Measurements from ENCODE around the gene SPTY2D1. TPM values are rescaled to one million over a fixed set of nuclear protein-coding genes. Genes with fewer than 3 reads are reported as not detected.

SPTY2D1 gene
- total and polyA plus RNA-seq, 4 donors, result 3.0 to 11.8 (median 7.3) TPM

GRCh38 chr11:18657673-18658072, 23.5 kb upstream of the SPTY2D1 start:
- Histone ChIP-seq H3K27me3 (ENCODE audit: control insufficient read depth in 4 of 4, insufficient read depth in 4 of 4, low read length in 3 of 4) (no peaks in the 10 kb centered on the region), H3K9ac (ENCODE audit: low read depth in 1 of 2, low read length in 2 of 2) (no peak overlapping the region), H3K27ac (ENCODE audit: low read depth in 1 of 2, low read length in 2 of 2) (no peak overlapping the region), H3K36me3 (ENCODE audit: control insufficient read depth in 4 of 4, insufficient read depth in 3 of 4, low read depth in 1 of 4, low read length in 3 of 4) (no peaks in the 10 kb centered on the region), H3K4me3 (ENCODE audit: low read depth in 1 of 3, low read length in 3 of 3) (no peak overlapping the region), H3K4me1 (ENCODE audit: control insufficient read depth in 4 of 4, insufficient read depth in 4 of 4, low read length in 3 of 4) (no peaks in the 10 kb centered on the region), H3K9me3 (ENCODE audit: control insufficient read depth in 4 of 4, low read length in 3 of 4) (no peaks in the 10 kb centered on the region)
- no peak for DNase-seq (ENCODE audit: low spot score)
- 84% methylated on average over 5 of the region's 5 CpGs for WGBS
- TF ChIP-seq HNF4G (IDR thresholded peaks at IDR 0.05) (no peak), ATF3 (IDR thresholded peaks at IDR 0.05) (no peak)

- Histone ChIP-seq H3K27me3 (ENCODE audit: control insufficient read depth in 4 of 4, insufficient read depth in 4 of 4, low read length in 3 of 4) (no peaks in the 10 kb centered on the region), H3K36me3 (ENCODE audit: control insufficient read depth in 4 of 4, insufficient read depth in 3 of 4, low read depth in 1 of 4, low read length in 3 of 4) (no peaks in the 10 kb centered on the region), H3K4me1 (ENCODE audit: control insufficient read depth in 4 of 4, insufficient read depth in 4 of 4, low read length in 3 of 4) (no peaks in the 10 kb centered on the region), H3K9me3 (ENCODE audit: control insufficient read depth in 4 of 4, low read length in 3 of 4) (no peaks in the 10 kb centered on the region), H3K27ac (ENCODE audit: low read depth in 1 of 2, low read length in 2 of 2) (no peak overlapping the region), H3K9ac (ENCODE audit: low read depth in 1 of 2, low read length in 2 of 2) (no peak overlapping the region), H3K4me3 (ENCODE audit: low read depth in 1 of 3, low read length in 3 of 3) (no peak overlapping the region)
- TF ChIP-seq, protein P1, sequence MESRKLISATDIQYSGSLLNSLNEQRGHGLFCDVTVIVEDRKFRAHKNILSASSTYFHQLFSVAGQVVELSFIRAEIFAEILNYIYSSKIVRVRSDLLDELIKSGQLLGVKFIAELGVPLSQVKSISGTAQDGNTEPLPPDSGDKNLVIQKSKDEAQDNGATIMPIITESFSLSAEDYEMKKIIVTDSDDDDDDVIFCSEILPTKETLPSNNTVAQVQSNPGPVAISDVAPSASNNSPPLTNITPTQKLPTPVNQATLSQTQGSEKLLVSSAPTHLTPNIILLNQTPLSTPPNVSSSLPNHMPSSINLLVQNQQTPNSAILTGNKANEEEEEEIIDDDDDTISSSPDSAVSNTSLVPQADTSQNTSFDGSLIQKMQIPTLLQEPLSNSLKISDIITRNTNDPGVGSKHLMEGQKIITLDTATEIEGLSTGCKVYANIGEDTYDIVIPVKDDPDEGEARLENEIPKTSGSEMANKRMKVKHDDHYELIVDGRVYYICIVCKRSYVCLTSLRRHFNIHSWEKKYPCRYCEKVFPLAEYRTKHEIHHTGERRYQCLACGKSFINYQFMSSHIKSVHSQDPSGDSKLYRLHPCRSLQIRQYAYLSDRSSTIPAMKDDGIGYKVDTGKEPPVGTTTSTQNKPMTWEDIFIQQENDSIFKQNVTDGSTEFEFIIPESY (IDR thresholded peaks at IDR 0.05), result no peak
- no peak for TF ChIP-seq YY1 (IDR thresholded peaks at IDR 0.05)
- TF ChIP-seq CTCF (IDR thresholded peaks at IDR 0.05; ENCODE audit: low read depth, low read length, missing input control), result peak; percentile 59
- no peak for TF ChIP-seq JUND (IDR thresholded peaks at IDR 0.05)
- no peak for TF ChIP-seq NR2F2 (IDR thresholded peaks at IDR 0.05)
- no peak for TF ChIP-seq HNF4A (conservative IDR thresholded peaks at IDR 0.05)
- no peak for TF ChIP-seq EGR1 (IDR thresholded peaks at IDR 0.05; ENCODE audit: low read depth in 2 of 2)
- peak; percentile 68 to 81 for TF ChIP-seq RAD21 (IDR thresholded peaks at IDR 0.05)
- no peak for TF ChIP-seq FOXA1 (IDR thresholded peaks at IDR 0.05)
- TF ChIP-seq REST (IDR thresholded peaks at IDR 0.05), result no peak
- TF ChIP-seq HNF4G (IDR thresholded peaks at IDR 0.05), result no peak
- 77% methylated on average over 19 of the region's 19 CpGs for WGBS
- peak; percentile 40 for DNase-seq (ENCODE audit: low spot score)
Measured at GRCh38 chr11:18650859-18651557, 16.9 kb upstream of the SPTY2D1 start.
